ENCODE measurements around the gene LDLRAD2.
"Not testable (repeated sequence)": the region's sequence is repeated elsewhere in the genome, so short reads cannot be mapped to it uniquely, and the experiment has no call there.

Gene LDLRAD2

DNA sequence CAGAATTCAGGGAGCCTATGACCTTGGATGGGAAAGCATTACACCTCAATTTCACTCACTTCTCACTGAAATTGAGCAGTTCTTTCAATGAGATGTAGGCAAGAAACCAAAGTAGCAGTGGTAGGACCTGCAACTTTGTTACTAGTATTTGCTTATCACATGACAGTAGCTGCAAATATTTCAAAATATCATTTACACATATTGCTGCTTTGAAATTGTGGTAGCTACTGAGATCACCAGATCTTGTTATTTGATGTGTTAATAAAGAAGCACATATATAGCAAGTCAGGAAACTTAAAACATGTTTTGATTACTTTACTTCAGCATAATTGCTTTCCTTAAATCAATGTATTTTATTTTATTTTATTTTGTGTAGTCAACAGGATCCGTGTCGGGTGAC is 12.9 kb downstream of the LDLRAD2 start:
- no peak for DNase-seq

DNA sequence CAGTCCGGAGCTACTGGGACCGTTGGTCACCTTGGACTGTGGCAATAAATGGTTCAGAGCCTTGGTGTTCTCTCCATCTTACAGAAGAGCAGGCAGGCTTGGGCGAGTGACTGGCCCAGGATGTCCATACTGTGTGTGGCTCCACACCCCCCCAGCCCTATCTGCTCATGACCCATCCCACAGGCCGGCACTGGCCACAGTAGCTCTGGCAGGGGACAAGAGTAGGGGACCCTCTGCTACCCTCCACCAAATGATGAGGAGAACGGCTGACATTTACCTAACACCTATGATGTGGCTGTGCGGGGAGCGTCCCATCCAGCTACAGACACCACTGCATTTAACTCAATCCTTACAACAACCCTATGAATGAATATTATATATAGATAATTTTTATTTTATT is 13.3 kb downstream of the LDLRAD2 start:
- no peak for DNase-seq

- not testable (repeated sequence) for DNase-seq
Observed at GRCh38 chr1:21826694-21827093, 14.6 kb downstream of the LDLRAD2 start.

DNA sequence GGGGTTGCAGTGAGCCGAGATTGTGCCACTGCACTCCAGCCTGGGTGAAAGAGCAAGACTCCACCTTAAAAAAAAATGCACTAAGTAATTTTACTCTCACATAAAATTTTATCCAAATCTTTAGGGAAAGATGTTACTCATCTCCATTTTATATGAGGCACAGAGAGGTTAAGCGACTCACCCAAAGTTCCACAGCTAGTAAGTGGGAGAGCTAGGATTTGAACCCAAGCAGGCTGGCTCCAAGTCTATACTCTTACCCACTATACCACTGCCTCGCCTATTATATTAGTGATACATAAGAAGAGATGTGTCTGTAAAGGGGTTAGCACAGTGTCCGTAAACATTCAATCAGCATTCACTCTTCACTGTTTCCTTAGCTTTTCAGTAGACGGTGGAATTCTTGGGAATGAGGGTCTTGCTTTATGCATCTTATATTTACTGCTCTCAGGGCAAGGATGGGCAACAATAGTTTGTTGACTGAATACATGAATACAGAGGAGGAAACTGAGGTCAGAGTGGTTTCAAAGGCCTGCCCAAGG is 15.1 kb downstream of the LDLRAD2 start:
- no peak for DNase-seq

DNA sequence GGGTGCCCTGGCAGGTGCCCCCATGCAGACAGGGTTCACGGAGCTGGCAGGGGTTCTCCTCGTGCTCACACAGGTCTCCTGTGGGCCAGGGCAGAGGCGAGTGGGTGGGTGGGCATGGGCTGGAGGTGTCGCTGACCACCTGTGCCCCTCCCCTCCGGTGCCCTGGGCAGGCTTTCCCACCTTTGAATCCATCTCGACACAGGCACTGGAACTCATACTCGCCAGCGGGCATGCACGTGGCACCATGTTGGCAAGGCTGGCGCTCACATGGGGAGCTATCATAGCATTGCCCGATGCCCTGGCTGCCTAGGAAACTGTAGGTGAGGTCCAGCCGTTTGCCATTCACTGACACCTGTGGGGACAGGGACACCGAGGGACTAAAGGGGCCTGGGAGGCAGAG is 16.0 kb downstream of the LDLRAD2 start:
- DNase-seq, result no peak

GRCh38 chr1:21828506-21829210 is 16.6 kb downstream of the LDLRAD2 start:
- no peak for DNase-seq

DNA sequence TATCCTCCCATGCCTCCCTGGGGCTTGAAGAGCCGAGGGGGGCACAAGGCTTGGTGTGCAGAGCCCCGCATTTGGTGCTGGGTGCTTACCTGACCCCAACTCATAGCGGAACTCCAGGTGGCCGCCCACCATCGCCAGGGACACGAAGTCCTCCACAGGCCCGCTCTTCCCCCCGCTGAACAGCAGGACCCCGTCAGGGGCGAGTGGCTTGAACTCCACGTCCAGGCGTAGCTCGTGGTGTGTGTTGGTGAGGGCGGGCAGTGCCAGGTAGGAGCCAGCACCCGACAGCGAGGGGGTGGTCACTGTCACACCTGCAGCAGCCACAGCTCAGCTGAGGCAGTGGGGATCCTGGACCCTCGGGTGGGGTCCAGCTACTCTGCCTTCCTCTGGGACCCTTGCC is 17.2 kb downstream of the LDLRAD2 start:
- DNase-seq, result no peak

DNA sequence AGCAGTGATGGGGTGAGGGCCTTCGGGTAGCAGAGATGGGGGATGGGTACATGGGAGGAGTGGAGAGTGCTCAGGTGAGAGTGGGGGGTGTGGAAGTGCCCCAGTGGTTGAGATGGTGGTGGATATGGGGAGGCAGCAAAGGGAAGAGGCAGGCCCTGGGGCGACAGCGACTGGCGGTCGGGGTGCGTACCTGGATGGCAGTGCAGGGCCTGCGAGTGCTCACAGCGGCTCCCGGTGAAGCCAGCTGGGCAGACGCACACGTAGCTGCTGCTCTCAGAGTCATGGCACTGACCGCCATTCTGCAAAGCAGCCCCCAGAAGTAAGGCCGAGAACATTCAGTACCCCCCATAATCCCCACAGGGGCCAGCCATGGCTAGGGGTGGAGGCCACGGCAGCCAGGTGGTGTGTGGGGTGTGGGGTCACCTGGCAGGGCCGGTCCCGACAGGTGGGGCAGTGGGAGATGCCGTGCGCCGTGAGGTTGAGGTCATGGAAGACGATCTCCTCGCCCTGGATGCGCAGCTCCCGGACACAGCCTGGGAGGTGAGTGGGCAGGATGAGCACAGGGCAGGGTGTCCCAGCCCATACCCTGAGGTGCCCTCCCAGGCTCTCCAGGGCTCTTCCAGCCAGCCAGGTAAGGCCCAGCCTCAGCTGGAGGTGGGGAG is 18.9 kb downstream of the LDLRAD2 start:
- DNase-seq, result no peak

GRCh38 chr1:21831454-21831970 is 19.4 kb downstream of the LDLRAD2 start:
- no peak for DNase-seq

GRCh38 chr1:21833392-21833976 is 21.4 kb downstream of the LDLRAD2 start:
- DNase-seq, result no peak

DNA sequence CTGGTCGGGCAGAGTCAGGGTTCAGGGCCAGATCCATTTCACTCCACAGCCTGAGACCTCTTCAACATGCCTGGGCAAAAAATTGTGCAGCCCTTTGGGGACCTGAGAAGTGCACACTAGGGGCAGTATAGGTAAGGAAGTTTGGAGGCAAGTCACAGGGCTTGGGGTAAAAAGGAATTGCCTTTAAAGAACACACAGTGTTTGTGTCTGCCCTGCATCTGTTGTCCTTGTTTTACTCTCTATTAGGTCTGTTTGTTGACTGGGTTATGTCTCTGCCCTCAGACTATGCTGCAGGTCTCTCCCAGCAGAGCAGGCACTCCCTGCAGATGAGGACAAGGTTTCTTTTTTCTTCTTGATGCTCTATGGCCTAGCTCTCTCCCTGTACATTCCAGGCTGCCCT is 22.0 kb downstream of the LDLRAD2 start:
- no peak for DNase-seq

- DNase-seq, result no peak
Observed at GRCh38 chr1:21834666-21835065, 22.6 kb downstream of the LDLRAD2 start.

DNA sequence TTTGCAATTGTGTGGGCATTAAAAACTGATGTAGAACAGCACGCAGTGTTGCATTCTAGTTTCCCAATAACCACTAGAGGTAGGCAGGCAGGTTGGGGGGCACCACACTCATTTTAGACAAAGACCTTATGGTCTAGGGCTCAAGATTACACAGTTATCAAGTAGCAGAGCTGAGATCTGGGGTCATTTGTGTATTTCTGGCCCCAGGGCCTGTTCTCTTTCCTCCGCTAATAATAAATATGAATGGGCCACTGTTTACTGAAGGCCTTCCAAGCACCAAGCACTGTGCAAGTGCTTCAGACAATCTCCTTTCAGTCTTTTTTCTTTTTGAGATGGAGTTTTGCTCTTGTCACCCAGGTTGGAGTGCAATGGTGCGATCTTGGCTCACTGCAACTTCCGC is 23.9 kb downstream of the LDLRAD2 start:
- DNase-seq, result no peak

- DNase-seq, result no peak
Observed at GRCh38 chr1:21836729-21837128, 24.7 kb downstream of the LDLRAD2 start.

GRCh38 chr1:21837476-21837875 is 25.4 kb downstream of the LDLRAD2 start:
- no peak for DNase-seq

DNA sequence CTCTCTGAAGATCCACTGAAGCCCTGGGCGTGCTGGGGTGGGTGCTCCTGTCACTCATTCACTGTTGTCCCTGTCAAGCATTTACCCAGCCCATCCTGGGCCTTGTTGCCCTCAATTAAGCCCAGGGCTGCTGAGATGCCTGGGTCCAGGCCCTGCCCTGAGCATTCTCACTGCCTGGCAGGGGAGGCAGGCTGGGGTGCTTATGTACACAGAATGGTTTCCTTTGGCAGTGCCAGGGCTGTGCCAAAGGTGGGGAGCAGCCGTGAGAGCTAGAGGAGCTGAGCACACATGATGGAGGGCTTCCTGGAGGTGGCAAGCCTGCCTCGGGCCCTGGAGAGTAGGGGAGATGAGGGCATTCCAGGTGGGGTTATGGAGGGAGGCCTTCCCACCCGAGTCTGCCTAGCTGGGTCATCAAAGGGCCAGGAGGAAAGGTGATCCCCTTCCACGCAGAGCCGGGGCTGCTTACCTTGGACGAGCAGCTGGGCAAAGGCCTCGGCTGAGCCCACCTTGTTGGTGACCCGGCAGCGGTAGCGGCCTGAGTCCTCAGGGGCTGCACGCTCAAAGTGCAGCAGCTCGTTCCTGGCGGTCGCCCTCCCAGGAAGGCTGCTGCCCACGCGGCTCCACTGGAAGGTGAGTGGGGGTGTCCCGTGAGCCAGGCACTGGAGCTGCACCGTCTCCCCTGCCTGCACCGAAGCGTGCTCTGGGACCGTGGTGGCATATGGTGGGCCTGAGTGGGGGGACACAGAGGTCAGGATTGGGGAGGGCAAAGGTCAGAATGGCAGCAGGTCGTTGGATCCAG is 26.5 kb downstream of the LDLRAD2 start:
- DNase-seq, result no peak

DNA sequence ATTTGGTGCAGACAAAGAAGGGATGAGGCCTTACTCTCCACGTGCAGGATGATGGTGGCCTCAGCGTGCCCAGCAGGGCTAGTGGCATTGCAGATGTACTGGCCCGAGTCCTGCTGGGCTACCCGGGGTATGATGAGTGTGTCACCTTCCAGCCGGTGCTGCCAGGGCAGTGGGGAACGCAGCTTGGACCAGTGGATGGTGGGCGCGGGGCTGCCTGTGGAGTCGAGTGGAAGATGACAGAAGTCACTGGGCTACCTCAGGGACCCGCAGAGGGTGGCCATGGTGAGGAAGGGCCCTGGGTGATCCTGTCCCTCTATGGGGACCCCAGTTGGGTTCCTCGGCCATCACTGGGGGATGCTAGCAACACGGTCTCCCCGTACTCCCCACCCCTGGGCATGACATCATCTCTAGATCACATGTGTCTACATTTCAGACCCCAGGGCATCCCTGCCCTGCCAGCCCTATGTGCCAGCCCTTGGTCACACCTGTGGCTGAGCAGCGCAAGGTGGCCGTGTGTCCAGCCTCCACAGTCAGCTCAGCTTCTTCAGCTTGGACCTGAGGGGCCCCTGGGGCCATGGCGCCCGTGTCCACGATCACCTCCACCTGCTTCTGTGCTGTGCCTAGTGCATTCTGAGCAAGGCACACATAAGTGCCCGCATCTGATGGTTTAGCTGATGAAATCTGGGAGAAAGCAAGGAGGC is 27.4 kb downstream of the LDLRAD2 start:
- no peak for DNase-seq

DNA sequence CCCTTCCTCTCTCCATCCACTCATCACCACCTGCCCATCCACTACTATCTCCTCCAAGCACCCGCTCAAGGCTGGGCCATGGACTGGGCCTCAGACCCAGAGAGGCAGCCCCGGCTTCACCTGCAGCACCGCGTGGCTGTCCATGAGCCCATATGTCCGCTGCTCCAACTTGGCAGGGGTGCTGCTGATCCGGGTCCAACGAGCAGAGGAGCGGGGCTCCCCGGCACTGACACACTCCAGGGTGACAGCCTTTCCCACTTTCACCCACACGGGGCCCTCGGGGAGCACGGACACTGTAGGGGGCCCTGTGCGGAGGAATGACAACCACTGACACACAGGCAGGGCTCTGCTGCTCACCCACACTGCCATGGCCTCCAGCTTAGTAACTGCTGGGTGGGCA is 28.9 kb downstream of the LDLRAD2 start:
- no peak for DNase-seq

- no peak for DNase-seq
Observed at GRCh38 chr1:21841852-21842466, 29.9 kb downstream of the LDLRAD2 start.

GRCh38 chr1:21842606-21843162 is 30.6 kb downstream of the LDLRAD2 start:
- DNase-seq, result no peak

DNA sequence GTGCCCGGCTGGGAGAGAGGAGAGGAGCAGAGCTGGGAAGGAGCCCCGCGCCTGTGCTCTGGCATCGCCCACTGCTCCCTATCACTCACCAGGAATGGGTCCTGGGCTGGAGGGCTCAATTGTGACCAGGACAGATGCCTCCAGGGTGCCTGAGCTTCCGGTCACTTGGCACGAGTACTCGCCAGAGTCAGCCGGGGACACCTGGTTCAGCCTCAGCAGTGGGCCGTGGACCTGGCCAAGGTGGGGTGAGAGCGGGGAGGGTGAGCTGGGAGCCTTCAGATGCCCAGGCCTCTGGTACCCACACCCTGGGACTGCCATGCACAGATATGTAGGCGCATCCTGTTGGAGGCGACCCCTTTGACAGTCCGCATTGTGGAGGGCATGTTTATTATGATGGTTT is 31.1 kb downstream of the LDLRAD2 start:
- DNase-seq, result no peak

DNA sequence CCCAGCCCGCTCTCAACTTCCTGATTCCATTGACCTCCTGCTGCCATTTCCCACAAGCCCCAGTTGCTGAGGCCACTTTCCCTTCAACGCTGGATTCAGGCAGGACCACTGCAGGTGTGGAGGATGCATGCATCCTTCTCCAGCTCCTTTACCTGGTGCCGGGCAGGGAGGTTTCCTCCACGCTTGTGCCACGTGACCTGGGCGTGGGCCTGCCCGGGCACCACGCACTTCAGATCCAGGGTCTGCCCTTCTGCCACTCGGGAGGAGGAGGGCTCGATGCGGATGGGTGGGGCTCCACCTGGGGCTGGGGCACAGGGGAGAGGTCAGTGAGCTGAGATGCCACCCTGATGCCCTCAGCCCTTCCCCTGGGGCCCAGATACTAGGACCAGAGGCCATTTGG is 31.9 kb downstream of the LDLRAD2 start:
- no peak for DNase-seq
